Measurements from ENCODE around the gene JARID2.

DNA sequence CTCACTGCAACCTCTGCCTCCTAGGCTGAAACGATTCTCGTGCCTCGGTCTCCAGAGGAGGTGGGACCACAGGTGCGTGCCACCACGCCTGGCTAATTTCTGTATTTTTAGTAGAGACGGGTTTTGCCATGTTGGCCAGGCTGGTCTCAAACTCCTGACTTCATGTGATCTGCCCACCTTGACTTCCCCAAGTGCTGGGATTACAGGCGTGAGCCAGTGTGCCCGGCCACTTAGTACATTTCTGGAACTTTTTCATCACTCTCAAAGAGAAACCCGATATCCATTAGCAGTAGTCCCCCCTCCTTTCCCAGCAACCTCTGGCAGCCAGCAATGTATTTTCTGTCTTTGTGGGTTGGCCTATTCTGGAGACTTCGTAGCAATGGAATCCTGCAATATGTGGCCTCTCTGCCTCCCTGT, 109.8 kb downstream of the JARID2 start:
- no peak for TF ChIP-seq POLR2AphosphoS5 (IDR thresholded peaks at IDR 0.05; ENCODE audit: insufficient read depth in 1 of 2, low read depth in 1 of 2)
- TF ChIP-seq POLR2A (IDR thresholded peaks at IDR 0.05): no peak
